Kidney (tissue), 14 donors: ENCODE results near the gene CASQ1. TPM values are rescaled to one million over a fixed set of nuclear protein-coding genes. Genes with fewer than 3 reads are reported as not detected.
A peak's percentile ranks its signal among the peaks of the same experiment; 100 is the strongest.

Experiments used
- DNase-seq, 5 donors: peaks; one replicate each; pipeline ENCODE4 v3.0.0-alpha.2; 2013 to 2020
- FAIRE-seq: peaks from 2 replicates; lab custom pipeline; 2012; peaks lifted over from hg19 to GRCh38; lab: Jason Lieb, UNC
- H3K27ac ChIP-seq, 2 donors: one replicate each; pipeline ENCODE4 v1.7.0; 2013; ENCODE audit warnings: low read depth in 2 of 2, low read length in 2 of 2, inconsistent platforms in 1 of 2
- H3K27me3 ChIP-seq: one replicate; pipeline ENCODE4 v1.7.1; 2013; ENCODE audit warnings: low read length, inconsistent platforms; ENCODE audit not compliant: control insufficient read depth, insufficient read depth
- H3K36me3 ChIP-seq, 3 donors: one replicate each; pipeline versions ENCODE4 v1.7.0 to v1.7.1; 2013; ENCODE audit warnings: low read length in 3 of 3, control low read depth in 1 of 3, inconsistent platforms in 1 of 3; ENCODE audit not compliant: insufficient read depth in 3 of 3, control insufficient read depth in 2 of 3
- H3K4me1 ChIP-seq, 3 donors: one replicate each; pipeline versions ENCODE4 v1.7.0 to v1.7.1; 2013; ENCODE audit warnings: low read length in 3 of 3, inconsistent platforms in 1 of 3, low read depth in 1 of 3; ENCODE audit not compliant: control insufficient read depth in 2 of 3, insufficient read depth in 2 of 3
- H3K4me3 ChIP-seq, 3 donors: one replicate each; pipeline versions ENCODE4 v1.7.0 to v1.8.1; 2013; ENCODE audit warnings: low read length in 3 of 3, control low read depth in 1 of 3, inconsistent platforms in 1 of 3
- H3K9ac ChIP-seq, 3 donors: one replicate each; pipeline versions ENCODE4 v1.7.0 to v1.7.1; 2013; ENCODE audit warnings: low read length in 3 of 3, control low read depth in 1 of 3, inconsistent platforms in 1 of 3
- H3K9me3 ChIP-seq, 3 donors: one replicate each; pipeline versions ENCODE4 v1.7.0 to v1.7.1; 2013; ENCODE audit warnings: low read length in 3 of 3, control low read depth in 1 of 3, inconsistent platforms in 1 of 3; ENCODE audit not compliant: control insufficient read depth in 2 of 3, insufficient read depth in 1 of 3
- CTCF ChIP-seq: IDR thresholded peaks from 3 replicates; pipeline ENCODE4 v1.5.1; 2012; ENCODE audit warnings: mild to moderate bottlenecking, moderate library complexity, borderline replicate concordance; ENCODE audit not compliant: insufficient read depth; ENCODE audit errors: extremely low read depth
- intact Hi-C: fragments of 100-400 bp; cut with DNase I; formaldehyde crosslinking; loops from one replicate; pipeline ENCODE4 v1.11.1; 2022
- polyA plus RNA-seq: library from polyadenylated mRNA; stranded (reverse); fragments of 350-450 nt; fragmentation: Illumina TruSeq; extraction: RNeasy Lipid Tissue Mini Kit (QIAGEN cat#74804); gene quantifications from one replicate; pipeline ENCODE4 v1.2.3, GENCODE V29; 2014; ENCODE audit warnings: low read depth, low replicate concordance; ENCODE audit not compliant: insufficient read depth
- total RNA-seq: library from RNA; stranded (reverse); fragmentation: NEBNext Ultra II Directional; extraction: Animal tissue kit (Norgen Biotek cat#: 25700); gene quantifications from one replicate; pipeline ENCODE4 v1.2.1, GENCODE V29; 2021
- donor health status: control.
- donor health status: control.
- donor health status: control.
- donor health status: control.
- donor health status: control.
- donor health status: DM: yes; HTN: yes; CAD: no.
- donor health status: Normal renal cell carcinoma (clear cell type).

CASQ1 gene
- total and polyA plus RNA-seq, 2 donors from 2014 or later = 0.57 TPM; not detected in 1

GRCh38 chr1:160208557-160209320 lies 18.4 kb downstream of the CASQ1 start:
- Histone ChIP-seq H3K4me3 (no peak overlapping the region), H3K9me3 (no peaks in the 10 kb centered on the region), H3K4me1 (peaks cover 0 to 15% (median 0%) of the 10 kb centered on the region in 3 donors), H3K9ac (no peak overlapping the region), H3K27ac (peak overlapping the region in 1 of 2 donors; percentile 13), H3K36me3 (peaks cover 6 to 19% (median 17%) of the 10 kb centered on the region in 3 donors), H3K27me3 (no peaks in the 10 kb centered on the region)
- DNase-seq = no peak
- intact Hi-C loops = no loop called here
- no peak for FAIRE-seq
- TF ChIP-seq CTCF = no peak

- DNase-seq (no peak), FAIRE-seq (no peak)
- Histone ChIP-seq H3K9ac (no peak overlapping the region), H3K27ac (no peak overlapping the region), H3K27me3 (no peaks in the 10 kb centered on the region), H3K9me3 (no peaks in the 10 kb centered on the region), H3K4me1 (peaks cover 0 to 15% (median 0%) of the 10 kb centered on the region in 3 donors), H3K4me3 (no peak overlapping the region), H3K36me3 (peaks cover 6 to 21% (median 19%) of the 10 kb centered on the region in 3 donors)
- TF ChIP-seq CTCF = no peak
- intact Hi-C loops = no loop called here
Observed at GRCh38 chr1:160209321-160210046, 19.1 kb downstream of the CASQ1 start.

- Histone ChIP-seq H3K9me3 (no peaks in the 10 kb centered on the region), H3K4me1 (peaks cover 0 to 15% (median 0%) of the 10 kb centered on the region in 3 donors), H3K27ac (no peak overlapping the region), H3K27me3 (no peaks in the 10 kb centered on the region), H3K9ac (peak overlapping the region in 1 of 3 donors; percentile 36), H3K4me3 (no peak overlapping the region), H3K36me3 (peaks cover 9 to 31% (median 26%) of the 10 kb centered on the region in 3 donors)
- FAIRE-seq (no peak), DNase-seq (no peak)
- TF ChIP-seq CTCF = no peak
- intact Hi-C loops = no loop called here
Observed at GRCh38 chr1:160210561-160210960, 20.2 kb downstream of the CASQ1 start.
